SK-N-SH (cell line): ENCODE measurements around the gene KPTN. TPM values are rescaled to one million over a fixed set of nuclear protein-coding genes. Genes with fewer than 3 reads are reported as not detected.

Experiments
- CTCF ChIA-PET: fragments of 300-600, 350-600 bp; formaldehyde crosslinking; extraction: SDS; loops from one replicate; lab custom pipeline; 2021; lab: Yijun Ruan, JAX
- POLR2A ChIA-PET: fragments of 350-600 bp; sonication (Branson Sonifier 250); formaldehyde crosslinking; extraction: SDS; loops from one replicate; lab custom pipeline; 2020; ENCODE audit warnings: antibody characterized with exemption, inconsistent platforms; lab: Yijun Ruan, JAX
- DNase-seq: peaks from one replicate; pipeline ENCODE4 v3.0.0; 2012
- H2AFZ ChIP-seq: fragments of 200-600 bp; sonication (generic); 2 replicates; pipeline ENCODE4 v1.8.1; 2016; ENCODE audit warnings: antibody characterized with exemption, mild to moderate bottlenecking, low read depth
- H3F3A ChIP-seq: fragments of 200-600 bp; sonication (generic); replicated peaks from 2 replicates; pipeline ENCODE3; 2016; ENCODE audit warnings: antibody characterized with exemption, mild to moderate bottlenecking; ENCODE audit not compliant: insufficient read depth
- H3K27ac ChIP-seq, 2 experiments: fragments of 200-500 bp in 1 of 2; fragments of 200-600 bp in 1 of 2; sonication (Bioruptor generic) in 1 of 2; sonication (generic), shearing (Covaris generic) in 1 of 2; 2 replicates each; pipeline versions ENCODE4 v1.5.1 to v1.6.1; 2014 to 2016; ENCODE audit warnings: low read depth in 2 of 2, inconsistent platforms in 1 of 2, low read length in 1 of 2, mild to moderate bottlenecking in 1 of 2, mixed read lengths in 1 of 2
- H3K27me3 ChIP-seq: fragments of 200-600 bp; sonication (generic), shearing (Covaris generic); 2 replicates; pipeline ENCODE4 v1.6.1; 2016; ENCODE audit warnings: mixed run types; ENCODE audit not compliant: insufficient read depth
- H3K36me3 ChIP-seq, 2 experiments: fragments of 200-500 bp in 1 of 2; fragments of 200-600 bp in 1 of 2; sonication (Bioruptor generic) in 1 of 2; sonication (generic) in 1 of 2; replicated peaks in 1 of 2; 2 replicates each; pipeline versions ENCODE3 to v1.5.1; 2014 to 2016; ENCODE audit warnings: low read length in 1 of 2, mild to moderate bottlenecking in 1 of 2; ENCODE audit not compliant: insufficient read depth in 2 of 2, control insufficient read depth in 1 of 2
- H3K4me1 ChIP-seq, 2 experiments: fragments of 200-500 bp in 1 of 2; fragments of 200-600 bp in 1 of 2; sonication (Bioruptor generic) in 1 of 2; sonication (generic), shearing (Covaris generic) in 1 of 2; 2 replicates each; pipeline versions ENCODE4 v1.5.1 to v1.6.1; 2014 to 2016; ENCODE audit warnings: low read depth in 1 of 2, low read length in 1 of 2, mixed run types in 1 of 2; ENCODE audit not compliant: insufficient read depth in 2 of 2, control insufficient read depth in 1 of 2
- H3K4me2 ChIP-seq: fragments of 200-600 bp; sonication (generic), shearing (Covaris generic); 2 replicates; pipeline ENCODE4 v1.6.1; 2017; ENCODE audit warnings: mixed run types
- H3K4me3 ChIP-seq, 2 experiments: fragments of 200-500 bp in 1 of 2; fragments of 200-600 bp in 1 of 2; sonication (Bioruptor generic) in 1 of 2; sonication (generic), shearing (Covaris generic) in 1 of 2; 2 replicates each; pipeline versions ENCODE4 v1.5.1 to v1.8.1; 2014 to 2016; ENCODE audit warnings: low read depth in 2 of 2, inconsistent platforms in 1 of 2, low read length in 1 of 2, mild to moderate bottlenecking in 1 of 2, mixed read lengths in 1 of 2, moderate library complexity in 1 of 2
- H3K79me2 ChIP-seq: fragments of 200-600 bp; sonication (generic); 2 replicates; pipeline ENCODE4 v1.8.1; 2017; ENCODE audit warnings: mild to moderate bottlenecking; ENCODE audit not compliant: insufficient read depth
- H3K9ac ChIP-seq: fragments of 200-600 bp; sonication (generic); 2 replicates; pipeline ENCODE4 v1.6.1; 2017; ENCODE audit warnings: mixed run types
- H3K9me2 ChIP-seq: fragments of 200-600 bp; sonication (generic); 2 replicates; pipeline ENCODE4 v1.6.1; 2017; ENCODE audit warnings: mixed run types
- H3K9me3 ChIP-seq: fragments of 200-600 bp; sonication (generic); 2 replicates; pipeline ENCODE4 v1.6.1; 2017; ENCODE audit warnings: mixed run types, mild to moderate bottlenecking, moderate library complexity
- H4K20me1 ChIP-seq: fragments of 200-600 bp; sonication (generic); 2 replicates; pipeline ENCODE4 v1.6.1; 2017; ENCODE audit warnings: mild to moderate bottlenecking, mixed run types; ENCODE audit not compliant: insufficient read depth
- EP300 ChIP-seq, 2 experiments: IDR thresholded peaks; 2 replicates each; pipeline versions ENCODE4 v1.4.0 to v1.6.1; 2012; ENCODE audit warnings: borderline replicate concordance in 1 of 2, low read depth in 1 of 2, low read length in 1 of 2
- EZH2phosphoT487 ChIP-seq: fragments of 200-600 bp; sonication (generic); IDR thresholded peaks from 2 replicates; pipeline ENCODE4 v1.6.1; 2017; ENCODE audit warnings: low read depth, mixed run types, mild to moderate bottlenecking, antibody characterized with exemption, moderate library complexity, borderline replicate concordance
- NFIC ChIP-seq: IDR thresholded peaks from 2 replicates; pipeline ENCODE4 v1.4.0; 2012; ENCODE audit warnings: borderline replicate concordance
- RAD21 ChIP-seq: IDR thresholded peaks from 2 replicates; pipeline ENCODE4 v1.6.1; 2012; ENCODE audit warnings: mild to moderate bottlenecking, low read length
- RCOR1 ChIP-seq: fragments of 150-350 bp; IDR thresholded peaks from 2 replicates; pipeline ENCODE4 v1.6.1; 2017; ENCODE audit warnings: antibody characterized with exemption, low read length
- RXRA ChIP-seq: IDR thresholded peaks from 2 replicates; pipeline ENCODE4 v1.4.0; 2012; ENCODE audit warnings: low read depth, mild to moderate bottlenecking, borderline replicate concordance
- SIN3A ChIP-seq: IDR thresholded peaks from 2 replicates; pipeline ENCODE4 v1.6.1; 2012; ENCODE audit warnings: low read depth, mild to moderate bottlenecking, low read length, moderate library complexity, borderline replicate concordance
- SMC3 ChIP-seq: IDR thresholded peaks from 2 replicates; pipeline ENCODE4 v1.6.1; 2012; ENCODE audit warnings: low read depth, low read length, improper control_type of control experiment
- TCF12 ChIP-seq: IDR thresholded peaks from 2 replicates; pipeline ENCODE4 v1.4.0; 2012
- YY1 ChIP-seq: IDR thresholded peaks from 2 replicates; pipeline ENCODE4 v1.4.0; 2012; ENCODE audit warnings: low read depth, mild to moderate bottlenecking
- WGBS: methylation state at CpG from one replicate; pipeline ENCODE4 v1.1.6; 2017; ENCODE audit warnings: low lambda C conversion rate; 5-methylcytosine and 5-hydroxymethylcytosine counted together
- polyA plus RNA-seq, 3 experiments: library from polyadenylated mRNA; depleted of rRNA; stranded (reverse); fragments of >200 nt; gene quantifications; 2 replicates each; pipeline ENCODE4 v1.2.3, GENCODE V29; 2012
- TF ChIP-seq, protein P1 (sequence below): fragments of 150-350 bp; IDR thresholded peaks from 2 replicates; pipeline ENCODE4 v1.6.1; 2016; ENCODE audit warnings: mild to moderate bottlenecking, low read depth, low read length
- TF ChIP-seq, protein P2 (sequence below): IDR thresholded peaks from 2 replicates; pipeline ENCODE4; 2012
- TF ChIP-seq, protein P3 (sequence below): IDR thresholded peaks from 2 replicates; pipeline ENCODE4 v1.4.0; 2012; ENCODE audit warnings: low read depth, borderline replicate concordance
- TF ChIP-seq, protein P4 (sequence below): IDR thresholded peaks from 2 replicates; pipeline ENCODE4 v1.4.0; 2012; ENCODE audit warnings: low read depth, borderline replicate concordance

KPTN gene
- polyA plus RNA-seq, 1 of the 3 experiments (the other 2 are of a cell fraction): 15.8 TPM

DNA sequence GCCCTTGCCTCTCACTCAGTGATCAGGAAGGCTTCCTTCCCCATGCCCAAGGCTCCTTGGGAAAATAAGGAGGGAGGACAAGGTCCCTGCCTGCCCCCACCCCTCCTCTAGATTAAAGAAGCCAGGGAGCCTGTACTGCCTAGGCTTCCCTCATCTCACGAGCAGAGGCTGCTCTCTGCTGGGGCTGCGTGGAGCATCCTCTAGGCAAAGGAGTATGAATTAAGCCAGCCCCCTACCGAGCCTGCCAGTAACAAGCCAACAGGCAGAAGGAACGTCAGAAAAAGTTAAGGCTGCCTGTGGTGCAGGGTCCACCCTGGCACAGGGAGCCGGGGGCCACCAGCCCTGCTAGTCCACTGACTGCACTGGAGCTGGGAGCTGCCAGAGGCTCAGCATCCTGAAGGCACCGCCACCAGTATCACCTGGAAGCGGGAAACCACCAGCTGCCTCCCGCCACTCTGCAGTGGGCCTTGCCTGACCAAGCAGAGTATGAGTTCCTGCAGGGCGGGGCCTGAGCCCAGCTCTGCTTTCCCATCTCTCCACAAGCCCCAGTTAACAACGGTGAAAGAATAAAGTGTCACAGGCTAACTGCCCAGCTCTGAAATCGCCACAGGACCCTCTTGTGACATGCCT lies 24.0 kb upstream of the KPTN start:
- peaks cover 79% of the 10 kb centered on the region for H3K79me2 ChIP-seq
- peaks cover 10 to 29% of the 10 kb centered on the region in 2 experiments; a peak in 3 of 4 replicates for H3K4me1 ChIP-seq
- no peak overlapping the region for H2AFZ ChIP-seq
- no peaks in the 10 kb centered on the region for H3K9me3 ChIP-seq
- no peak overlapping the region for H3K4me3 ChIP-seq
- H3K9ac ChIP-seq: no peak overlapping the region
- H3K27me3 ChIP-seq: no peaks in the 10 kb centered on the region
- DNase-seq: no peak
- peaks cover 7 to 14% of the 10 kb centered on the region in 2 experiments for H3K36me3 ChIP-seq
- POLR2A ChIA-PET: interaction anchor here (0.9 to 1.3 kb wide), 3 partner anchors 12 to 60 kb away, joined by 3 to 5 read pairs (median 5); partner anchors contain the start of gene KPTN
- peak overlapping the region in 1 of 2 experiments; percentile 89; a peak in 1 of 4 replicates for H3K27ac ChIP-seq
- H3K9me2 ChIP-seq: no peaks in the 10 kb centered on the region
- H3K4me2 ChIP-seq: no peak overlapping the region
- peak; percentile 62 for TF ChIP-seq RAD21
- no peak for TF ChIP-seq TCF12
- TF ChIP-seq SMC3: peak; percentile 38; the same call in 1 of the 2 replicates
- TF ChIP-seq, all 33 proteins: peak for 2
- Histone ChIP-seq H4K20me1 (peaks cover 36% of the 10 kb centered on the region), H3F3A (no peaks in the 10 kb centered on the region)
- CTCF ChIA-PET: interaction anchor here (0.7 to 4.4 kb wide), 13 partner anchors 7 to 237 kb away, joined by 3 to 44 read pairs (median 5); partner anchors contain the start of genes NAPA, NOP53 and SLC8A2
- WGBS: 81% methylated on average over 10 of the region's 11 CpGs

DNA sequence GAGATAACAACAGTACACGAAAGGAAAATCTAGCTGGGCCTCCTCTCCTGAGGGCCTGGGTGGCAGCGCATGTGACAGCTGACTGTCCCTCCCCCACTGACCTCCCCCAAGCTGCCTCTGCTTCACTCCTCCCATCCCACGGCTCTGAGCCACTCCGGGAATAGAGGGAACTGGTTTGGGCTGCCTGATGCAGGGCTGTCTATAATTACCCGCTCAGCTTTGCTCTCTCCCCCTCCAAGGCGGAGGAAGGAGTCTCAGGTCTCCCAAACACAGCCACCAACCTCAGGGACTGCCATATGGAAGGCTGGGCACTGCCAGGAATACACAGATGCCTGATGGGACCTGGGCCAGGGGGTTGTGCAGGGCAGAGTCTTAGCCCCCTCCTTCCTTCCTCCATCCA lies 23.0 kb upstream of the KPTN start:
- Histone ChIP-seq H3K79me2 (peaks cover 69% of the 10 kb centered on the region), H2AFZ (no peak overlapping the region), H3K4me2 (no peak overlapping the region), H3F3A (no peaks in the 10 kb centered on the region), H3K9me3 (no peaks in the 10 kb centered on the region), H3K36me3 (peaks cover 15 to 21% of the 10 kb centered on the region in 2 experiments), H3K4me3 (no peak overlapping the region), H4K20me1 (peaks cover 34% of the 10 kb centered on the region), H3K9me2 (no peaks in the 10 kb centered on the region), H3K27ac (peak overlapping the region in 1 of 2 experiments; percentile 89; a peak in 1 of 4 replicates), H3K9ac (no peak overlapping the region), H3K4me1 (peaks cover 6 to 27% of the 10 kb centered on the region in 2 experiments; a peak in 2 of 4 replicates), H3K27me3 (no peaks in the 10 kb centered on the region)
- DNase-seq: no peak
- CTCF ChIA-PET: interaction anchor here (1.0 to 4.4 kb wide), 12 partner anchors 8 to 238 kb away, joined by 3 to 44 read pairs (median 5); partner anchors contain the start of genes KPTN, NAPA, NOP53 and SLC8A2
- TF ChIP-seq, protein P1, sequence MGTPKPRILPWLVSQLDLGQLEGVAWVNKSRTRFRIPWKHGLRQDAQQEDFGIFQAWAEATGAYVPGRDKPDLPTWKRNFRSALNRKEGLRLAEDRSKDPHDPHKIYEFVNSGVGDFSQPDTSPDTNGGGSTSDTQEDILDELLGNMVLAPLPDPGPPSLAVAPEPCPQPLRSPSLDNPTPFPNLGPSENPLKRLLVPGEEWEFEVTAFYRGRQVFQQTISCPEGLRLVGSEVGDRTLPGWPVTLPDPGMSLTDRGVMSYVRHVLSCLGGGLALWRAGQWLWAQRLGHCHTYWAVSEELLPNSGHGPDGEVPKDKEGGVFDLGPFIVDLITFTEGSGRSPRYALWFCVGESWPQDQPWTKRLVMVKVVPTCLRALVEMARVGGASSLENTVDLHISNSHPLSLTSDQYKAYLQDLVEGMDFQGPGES: no peak
- TF ChIP-seq, protein P2, sequence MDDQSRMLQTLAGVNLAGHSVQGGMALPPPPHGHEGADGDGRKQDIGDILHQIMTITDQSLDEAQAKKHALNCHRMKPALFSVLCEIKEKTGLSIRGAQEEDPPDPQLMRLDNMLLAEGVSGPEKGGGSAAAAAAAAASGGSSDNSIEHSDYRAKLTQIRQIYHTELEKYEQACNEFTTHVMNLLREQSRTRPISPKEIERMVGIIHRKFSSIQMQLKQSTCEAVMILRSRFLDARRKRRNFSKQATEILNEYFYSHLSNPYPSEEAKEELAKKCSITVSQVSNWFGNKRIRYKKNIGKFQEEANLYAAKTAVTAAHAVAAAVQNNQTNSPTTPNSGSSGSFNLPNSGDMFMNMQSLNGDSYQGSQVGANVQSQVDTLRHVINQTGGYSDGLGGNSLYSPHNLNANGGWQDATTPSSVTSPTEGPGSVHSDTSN: no peak
- TF ChIP-seq RXRA (no peak), SIN3A (no peak), EZH2phosphoT487 (no peak), NFIC (no peak), EP300 (IDR thresholded peaks at IDR 0.05; ENCODE audit: borderline replicate concordance in 1 of 2, low read depth in 1 of 2, low read length in 1 of 2) (no peak), YY1 (no peak), RCOR1 (no peak)
- TF ChIP-seq, protein P3, sequence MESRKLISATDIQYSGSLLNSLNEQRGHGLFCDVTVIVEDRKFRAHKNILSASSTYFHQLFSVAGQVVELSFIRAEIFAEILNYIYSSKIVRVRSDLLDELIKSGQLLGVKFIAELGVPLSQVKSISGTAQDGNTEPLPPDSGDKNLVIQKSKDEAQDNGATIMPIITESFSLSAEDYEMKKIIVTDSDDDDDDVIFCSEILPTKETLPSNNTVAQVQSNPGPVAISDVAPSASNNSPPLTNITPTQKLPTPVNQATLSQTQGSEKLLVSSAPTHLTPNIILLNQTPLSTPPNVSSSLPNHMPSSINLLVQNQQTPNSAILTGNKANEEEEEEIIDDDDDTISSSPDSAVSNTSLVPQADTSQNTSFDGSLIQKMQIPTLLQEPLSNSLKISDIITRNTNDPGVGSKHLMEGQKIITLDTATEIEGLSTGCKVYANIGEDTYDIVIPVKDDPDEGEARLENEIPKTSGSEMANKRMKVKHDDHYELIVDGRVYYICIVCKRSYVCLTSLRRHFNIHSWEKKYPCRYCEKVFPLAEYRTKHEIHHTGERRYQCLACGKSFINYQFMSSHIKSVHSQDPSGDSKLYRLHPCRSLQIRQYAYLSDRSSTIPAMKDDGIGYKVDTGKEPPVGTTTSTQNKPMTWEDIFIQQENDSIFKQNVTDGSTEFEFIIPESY: no peak
- TF ChIP-seq, protein P4, sequence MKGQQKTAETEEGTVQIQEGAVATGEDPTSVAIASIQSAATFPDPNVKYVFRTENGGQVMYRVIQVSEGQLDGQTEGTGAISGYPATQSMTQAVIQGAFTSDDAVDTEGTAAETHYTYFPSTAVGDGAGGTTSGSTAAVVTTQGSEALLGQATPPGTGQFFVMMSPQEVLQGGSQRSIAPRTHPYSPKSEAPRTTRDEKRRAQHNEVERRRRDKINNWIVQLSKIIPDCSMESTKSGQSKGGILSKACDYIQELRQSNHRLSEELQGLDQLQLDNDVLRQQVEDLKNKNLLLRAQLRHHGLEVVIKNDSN: no peak
- POLR2A ChIA-PET: interaction anchor here (1.2 to 1.3 kb wide), 2 partner anchors 23 to 59 kb away, joined by 5 read pairs; partner anchors contain the start of gene KPTN
- 79% methylated on average over 5 of the region's 6 CpGs for WGBS
